Lung (tissue), 12 donors: Measurements from ENCODE around the gene MARS1. TPM values are rescaled to one million over a fixed set of nuclear protein-coding genes. Genes with fewer than 3 reads are reported as not detected.

Experiments used
- ATAC-seq: fragments of 200-7000 bp; cut with Tn5 transposase; one replicate; pipeline ENCODE4 v1.9.1; 2020; ENCODE audit warnings: moderate number of reproducible peaks; ENCODE audit not compliant: insufficient read depth, low FRiP score
- DNase-seq, 3 donors: peaks; one replicate each; pipeline ENCODE4 v3.0.0-alpha.2; 2013 to 2017
- H3K27ac ChIP-seq, 2 donors: one replicate each; pipeline ENCODE4 v1.5.1; 2013; ENCODE audit warnings: mild to moderate bottlenecking in 2 of 2, moderate library complexity in 2 of 2, control low read depth in 1 of 2, inconsistent platforms in 1 of 2, low read depth in 1 of 2, low read length in 1 of 2
- H3K27me3 ChIP-seq, 3 donors: one replicate each; pipeline ENCODE4 v1.5.1; 2013; ENCODE audit warnings: low read length in 2 of 3; ENCODE audit not compliant: control insufficient read depth in 3 of 3, insufficient read depth in 3 of 3
- H3K36me3 ChIP-seq, 4 donors: one replicate each; pipeline ENCODE4 v1.5.1; 2013; ENCODE audit warnings: low read length in 4 of 4, mild to moderate bottlenecking in 1 of 4, moderate library complexity in 1 of 4; ENCODE audit not compliant: control insufficient read depth in 4 of 4, insufficient read depth in 4 of 4
- H3K4me1 ChIP-seq, 5 donors: one replicate each; pipeline ENCODE4 v1.5.1; 2013; ENCODE audit warnings: low read length in 5 of 5, mild to moderate bottlenecking in 2 of 5, moderate library complexity in 1 of 5; ENCODE audit not compliant: control insufficient read depth in 5 of 5, insufficient read depth in 5 of 5
- H3K4me3 ChIP-seq: one replicate; pipeline ENCODE4 v1.5.1; 2013; ENCODE audit warnings: mild to moderate bottlenecking, control low read depth, moderate library complexity
- H3K9ac ChIP-seq, 2 donors: one replicate each; pipeline ENCODE4 v1.5.1; 2013; ENCODE audit warnings: low read length in 2 of 2, control low read depth in 1 of 2; ENCODE audit not compliant: insufficient read depth in 1 of 2
- H3K9me3 ChIP-seq, 4 donors: one replicate each; pipeline ENCODE4 v1.5.1; 2013; ENCODE audit warnings: low read length in 3 of 4, mild to moderate bottlenecking in 1 of 4, moderate library complexity in 1 of 4; ENCODE audit not compliant: control insufficient read depth in 4 of 4, insufficient read depth in 3 of 4
- CTCF ChIP-seq: IDR thresholded peaks from 2 replicates; pipeline ENCODE4 v1.5.1; 2012; ENCODE audit warnings: mild to moderate bottlenecking; ENCODE audit errors: control extremely low read depth, extremely low read depth
- WGBS, 2 donors: extraction: QIAGEN DNeasy Blood & Tissue Kit; methylation state at CpG; one replicate each; pipeline ENCODE4 v1.1.7; 2013; 5-methylcytosine and 5-hydroxymethylcytosine counted together
- polyA plus RNA-seq, 2 donors: library from polyadenylated mRNA; stranded (reverse); fragments of 200-250 nt; gene quantifications; one replicate each; pipeline ENCODE4 v1.2.1, GENCODE V29; 2013
- total RNA-seq, 2 donors: library from RNA; depleted of rRNA in 1 of 2; stranded (reverse); fragments of >200 nt in 1 of 2; gene quantifications; one replicate each; pipeline ENCODE4 v1.2.1, GENCODE V29; 2014 to 2021
- donor health status: control.
- donor health status: control.
- donor health status: Bipolar disorder and iron deficiency.
- donor health status: healthy.
- donor health status: DM: yes; HTN: yes; CAD: no.

The MARS1 gene
- total and polyA plus RNA-seq, 4 donors = 55.9 to 213 (median 125) TPM

DNA sequence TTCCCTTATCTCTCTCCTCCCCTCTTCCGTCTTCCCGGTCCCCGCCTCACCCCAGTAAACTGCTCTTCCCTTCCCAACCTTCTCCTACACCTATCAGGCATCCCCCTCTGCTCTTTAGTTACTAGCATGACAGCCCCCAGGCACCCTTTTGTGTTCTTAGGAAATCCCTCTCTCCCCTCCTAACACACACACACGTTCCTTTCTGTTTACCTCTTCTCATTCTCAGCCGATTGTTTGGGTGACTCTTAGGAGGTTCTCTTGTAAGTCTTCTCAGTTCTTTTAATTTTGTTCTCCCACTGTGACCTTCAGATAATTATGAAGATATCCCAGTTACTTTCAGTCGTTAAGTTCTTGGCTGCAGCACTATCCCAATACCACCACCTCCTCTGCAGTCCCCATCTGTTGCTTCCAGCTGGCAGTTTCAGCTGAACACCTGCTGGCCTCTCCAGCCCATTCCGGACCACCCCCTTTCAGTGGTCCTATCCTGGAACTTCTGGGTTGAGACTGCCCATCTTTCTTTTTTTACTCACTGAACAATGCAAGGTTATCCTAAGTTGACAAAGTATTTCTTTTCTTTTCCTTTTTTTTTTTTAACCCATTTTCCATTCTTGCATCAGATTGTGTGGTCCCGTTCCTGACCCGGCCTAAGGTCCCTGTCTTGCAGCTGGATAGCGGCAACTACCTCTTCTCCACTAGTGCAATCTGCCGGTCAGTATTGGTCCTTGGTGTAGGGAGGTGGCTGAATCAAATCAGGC, 711 bp downstream of the MARS1 start:
- Histone ChIP-seq H3K9me3 (no peaks in the 10 kb centered on the region), H3K4me3 (peak overlapping the region; percentile 96), H3K4me1 (peaks cover 0 to 10% (median 7%) of the 10 kb centered on the region in 5 donors), H3K27ac (peak overlapping the region; percentile 65 to 88), H3K9ac (peak overlapping the region; percentile 75 to 91), H3K27me3 (no peaks in the 10 kb centered on the region), H3K36me3 (peaks cover 17 to 29% (median 25%) of the 10 kb centered on the region in 4 donors)
- DNase-seq (no peak), ATAC-seq (peak; percentile 17)
- no peak for TF ChIP-seq CTCF
- 31 to 34% methylated on average over 11 of the region's 11 CpGs for WGBS, 2 donors

DNA sequence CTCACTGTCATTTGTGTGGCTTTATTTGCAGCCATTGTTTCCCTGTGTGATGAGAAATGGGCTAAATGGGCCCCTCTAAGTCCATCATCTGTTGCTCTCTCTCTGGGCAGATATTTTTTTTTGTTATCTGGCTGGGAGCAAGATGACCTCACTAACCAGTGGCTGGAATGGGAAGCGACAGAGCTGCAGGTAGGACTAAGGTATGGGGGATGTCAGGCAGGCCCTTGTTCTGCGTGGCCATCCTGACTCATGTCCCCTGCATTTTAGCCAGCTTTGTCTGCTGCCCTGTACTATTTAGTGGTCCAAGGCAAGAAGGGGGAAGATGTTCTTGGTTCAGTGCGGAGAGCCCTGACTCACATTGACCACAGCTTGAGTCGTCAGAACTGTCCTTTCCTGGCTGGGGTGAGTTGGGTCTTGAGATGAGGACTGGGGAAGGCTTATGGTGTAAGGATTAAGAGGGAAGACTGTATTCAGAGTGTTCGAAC, 1.3 kb downstream of the MARS1 start:
- TF ChIP-seq CTCF = no peak
- peak overlapping the region in 1 of 2 donors; percentile 91 for H3K9ac ChIP-seq
- H3K27ac ChIP-seq = peak overlapping the region in 1 of 2 donors; percentile 9
- peaks cover 0 to 10% (median 7%) of the 10 kb centered on the region in 5 donors for H3K4me1 ChIP-seq
- no peaks in the 10 kb centered on the region for H3K27me3 ChIP-seq
- H3K36me3 ChIP-seq = peaks cover 17 to 29% (median 25%) of the 10 kb centered on the region in 4 donors
- ATAC-seq (no peak), DNase-seq (no peak)
- 89 to 90% methylated on average over 5 of the region's 5 CpGs for WGBS, 2 donors
- H3K9me3 ChIP-seq = no peaks in the 10 kb centered on the region
- H3K4me3 ChIP-seq = no peak overlapping the region

- DNase-seq (no peak), ATAC-seq (no peak)
- Histone ChIP-seq H3K27me3 (no peaks in the 10 kb centered on the region), H3K4me1 (peaks cover 0 to 10% (median 7%) of the 10 kb centered on the region in 5 donors), H3K9me3 (no peaks in the 10 kb centered on the region), H3K4me3 (no peak overlapping the region), H3K27ac (no peak overlapping the region), H3K9ac (no peak overlapping the region), H3K36me3 (peaks cover 17 to 29% (median 27%) of the 10 kb centered on the region in 4 donors)
- TF ChIP-seq CTCF = no peak
- WGBS, 2 donors = 96 to 98% methylated on average over 4 of the region's 4 CpGs
Measured at GRCh38 chr12:57490126-57490525, 2.3 kb downstream of the MARS1 start.
